HPDE6-E6E7 (cell line): Measurements from ENCODE around the gene LAMP5.

Experiments used
- DNase-seq: peaks from one replicate; pipeline ENCODE4 v3.0.0; 2011; ENCODE audit warnings: missing footprints; ENCODE audit errors: extremely low spot score

Gene LAMP5

DNA sequence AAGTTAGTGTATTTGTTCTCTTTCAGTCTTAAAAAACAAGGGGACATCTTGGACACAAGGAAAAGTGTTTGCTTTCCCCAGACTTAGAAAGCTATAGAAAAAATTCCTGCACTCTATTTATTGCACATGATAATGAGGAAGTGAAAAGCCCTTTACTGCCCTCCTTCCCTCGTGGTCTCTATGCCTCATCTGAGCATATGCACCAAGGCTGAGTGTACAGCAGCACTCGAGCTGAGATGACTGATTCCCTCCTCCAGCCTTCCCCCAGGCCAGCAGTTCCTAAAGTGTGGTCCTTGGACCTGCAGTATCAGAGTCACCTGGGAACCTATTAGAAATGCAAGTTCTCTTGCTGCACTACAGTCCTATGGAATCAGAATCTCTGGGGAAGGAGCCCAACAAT, 14.3 kb upstream of the LAMP5 start:
- DNase-seq: no peak

DNA sequence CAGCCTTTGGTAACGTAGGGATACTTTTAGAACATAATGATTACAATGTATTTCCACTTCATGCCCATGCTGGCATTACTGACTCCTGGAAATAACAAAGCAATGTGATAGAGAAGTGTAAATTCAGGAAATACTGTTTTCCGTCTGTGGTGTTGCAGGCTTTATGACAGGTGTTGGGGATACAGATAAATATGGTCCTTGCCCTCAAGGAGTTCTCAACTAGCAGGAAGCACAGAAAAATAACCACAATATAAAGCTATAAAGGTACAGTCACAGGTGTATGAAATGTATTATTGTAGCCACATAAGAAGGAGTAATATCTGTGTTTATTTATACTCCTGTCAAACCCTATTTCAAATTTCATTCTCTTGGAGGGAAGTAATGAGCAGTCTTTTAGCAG, 12.9 kb upstream of the LAMP5 start:
- no peak for DNase-seq

DNA sequence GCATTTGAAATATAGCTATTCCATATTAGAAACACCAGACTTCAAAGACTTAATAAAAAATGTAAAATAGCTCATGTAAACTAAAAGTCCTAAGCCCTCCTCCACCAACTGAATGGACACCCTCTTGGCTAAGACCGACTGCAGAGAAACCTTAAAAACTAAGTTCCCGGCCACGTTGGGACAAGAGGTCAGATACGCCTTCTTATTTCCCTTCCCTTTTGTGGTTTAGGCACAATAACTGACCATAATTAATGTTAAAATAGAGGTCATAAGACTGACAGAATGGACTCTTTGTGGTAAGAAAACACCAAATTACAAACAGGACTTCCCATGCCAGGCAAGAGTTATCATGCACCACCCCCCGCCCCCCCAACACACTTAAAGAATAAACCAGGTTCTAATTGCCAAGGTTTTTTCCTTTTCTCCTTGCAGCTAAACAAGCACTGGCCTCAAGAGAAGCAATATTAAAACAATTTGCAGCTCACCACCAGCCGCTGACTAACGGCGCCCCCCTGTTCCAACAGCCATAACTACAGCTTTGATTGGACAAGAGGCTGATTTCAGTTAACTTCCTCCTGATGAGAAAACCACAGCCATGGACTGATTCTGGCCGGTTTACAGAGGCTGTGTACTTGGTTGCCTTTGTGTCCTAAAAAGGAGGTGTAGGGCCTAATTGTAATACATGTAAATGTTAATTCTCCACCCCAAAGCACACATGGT, 10.7 kb upstream of the LAMP5 start:
- DNase-seq: no peak

DNA sequence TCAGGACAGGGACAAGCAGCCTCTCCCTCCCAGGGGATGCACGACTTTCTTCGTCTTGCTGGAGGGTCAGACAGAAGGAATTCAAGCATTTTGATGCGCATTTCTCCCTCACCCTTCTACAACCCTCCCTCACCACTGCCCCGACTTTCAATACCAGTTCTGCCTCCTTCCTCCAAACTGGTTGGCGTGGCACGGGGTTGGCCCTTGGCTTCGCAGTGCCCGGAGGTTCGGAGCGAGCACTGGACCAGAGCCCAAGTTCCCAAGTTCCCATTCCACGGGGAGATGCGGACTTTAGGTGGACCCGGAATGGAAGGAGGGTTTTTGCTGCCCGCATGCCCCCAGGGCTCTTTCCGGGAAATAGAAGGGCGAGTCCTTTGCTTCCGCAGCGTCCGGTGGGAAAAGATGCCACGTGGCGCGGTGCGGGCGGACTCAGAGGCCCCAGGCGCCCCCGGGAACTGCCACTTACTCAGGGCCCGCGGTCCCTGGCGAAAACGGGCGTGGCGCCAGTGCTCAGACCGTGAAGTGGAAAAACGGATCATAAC, 8.0 kb upstream of the LAMP5 start:
- no peak for DNase-seq

DNA sequence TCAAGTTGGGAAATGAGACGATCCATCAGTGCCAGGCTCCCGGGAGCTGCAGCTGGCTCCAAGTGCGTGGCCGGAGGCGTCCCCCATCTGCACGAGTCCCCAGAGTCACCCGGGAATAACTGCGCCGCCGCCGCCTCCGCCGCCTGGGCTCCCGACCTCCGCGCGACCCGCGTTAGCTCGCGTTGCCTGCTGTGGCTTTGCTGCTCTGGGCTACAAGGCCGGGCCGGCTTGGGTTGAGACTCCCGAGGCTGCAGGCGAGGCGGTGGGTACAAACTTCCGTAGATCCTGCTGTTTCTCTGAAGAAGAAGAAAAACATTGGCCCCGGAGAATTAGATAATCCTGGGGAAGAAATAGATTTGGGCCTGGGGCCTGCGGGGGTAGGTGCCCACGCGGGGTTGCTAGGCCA, 7.4 kb upstream of the LAMP5 start:
- no peak for DNase-seq

DNA sequence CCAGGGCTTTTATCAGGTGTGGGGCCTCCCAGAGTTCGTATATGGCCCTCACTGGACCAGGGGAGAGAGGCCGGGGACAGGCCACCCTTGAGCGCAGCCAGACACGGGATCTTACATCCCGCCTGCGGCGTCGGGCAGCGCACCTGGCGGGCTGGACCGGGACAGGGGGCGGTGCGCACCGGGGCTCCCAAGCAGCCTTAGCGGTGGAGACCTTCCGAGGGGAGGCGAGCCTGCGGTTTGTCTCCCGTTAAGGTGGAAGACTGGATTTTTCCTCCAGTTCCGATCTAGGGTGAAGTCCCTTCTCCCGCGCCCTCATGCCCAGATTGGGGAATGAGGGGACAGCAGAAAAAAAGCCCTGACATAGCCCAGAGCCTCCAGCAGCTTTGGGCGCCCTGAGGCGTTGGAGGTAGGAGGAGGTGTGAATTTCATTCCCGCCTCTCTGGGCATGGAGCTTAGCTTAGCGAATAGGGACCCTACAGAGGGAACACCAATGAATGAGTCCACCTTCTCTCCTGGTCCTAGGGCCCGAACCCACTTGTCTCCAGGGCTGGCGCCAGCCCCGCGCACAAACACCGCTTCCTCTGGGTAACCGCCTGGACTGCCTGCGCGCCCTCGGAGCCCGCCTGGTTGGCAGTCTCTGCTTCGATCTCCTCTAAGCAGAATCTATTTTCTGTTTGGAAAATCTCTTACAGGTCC, 6.7 kb upstream of the LAMP5 start:
- DNase-seq: no peak

DNA sequence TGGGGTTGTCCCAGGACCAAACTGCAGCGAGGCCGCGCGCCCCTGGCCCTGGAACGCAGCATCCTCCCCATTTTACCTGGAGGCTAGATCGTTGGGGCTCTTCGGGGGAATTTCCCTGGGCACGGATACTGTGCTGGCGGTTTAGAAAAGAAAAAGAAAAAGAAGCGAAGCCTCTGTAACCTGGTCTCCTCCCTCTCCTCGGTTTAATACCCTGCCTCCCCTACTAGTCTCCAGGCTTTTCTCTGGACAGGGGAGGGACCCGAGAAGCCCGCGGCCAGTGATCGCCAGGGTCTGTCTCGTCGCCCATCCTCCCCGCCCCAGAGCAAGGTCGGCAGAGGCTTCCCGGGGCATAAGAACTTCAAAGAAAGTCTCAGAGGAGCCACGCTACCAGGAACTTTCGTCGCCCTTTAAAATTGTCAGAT, 6.1 kb upstream of the LAMP5 start:
- DNase-seq: no peak

DNA sequence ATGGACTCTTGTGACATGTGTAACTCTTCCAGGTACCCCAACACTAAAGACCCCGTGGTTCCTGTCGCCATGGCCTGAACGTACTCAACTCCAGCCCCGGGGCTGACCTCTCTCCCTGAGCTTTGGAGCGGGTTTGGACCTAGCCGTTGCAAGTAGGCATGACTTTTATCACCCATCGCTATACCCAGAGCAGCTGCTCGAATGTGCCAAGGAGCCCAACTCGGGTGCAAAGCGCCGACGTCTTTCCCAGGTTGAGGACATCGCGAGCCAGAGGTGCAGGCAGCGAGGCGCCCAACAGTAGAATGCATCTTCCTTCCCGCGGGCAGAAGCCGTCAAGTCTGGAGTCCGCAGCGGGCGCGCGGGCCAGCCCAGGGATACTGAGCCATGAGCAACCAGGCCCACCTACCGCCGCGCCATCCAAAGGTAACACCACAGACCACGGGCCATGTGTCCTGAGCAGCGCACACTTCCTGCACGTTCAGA, 5.7 kb upstream of the LAMP5 start:
- DNase-seq: no peak

DNA sequence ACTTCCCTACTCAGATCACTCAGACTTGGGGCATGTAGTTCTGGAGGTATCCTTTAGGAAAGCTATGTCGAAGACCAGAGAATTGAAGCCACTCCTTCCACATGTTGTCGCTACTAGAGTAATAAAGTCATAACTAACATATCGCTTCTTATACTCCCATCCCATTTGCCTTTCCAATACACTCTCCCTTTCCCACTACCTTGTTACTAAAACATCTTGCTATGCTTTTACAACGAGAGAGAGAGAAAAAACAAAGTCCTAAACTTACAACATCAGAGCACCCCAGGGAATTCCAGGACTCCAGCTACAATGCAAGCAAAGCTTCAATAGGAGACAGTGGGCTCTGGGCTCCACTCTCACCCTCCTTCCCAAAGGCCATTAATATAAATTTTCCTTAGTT, 5.1 kb upstream of the LAMP5 start:
- DNase-seq: no peak

DNA sequence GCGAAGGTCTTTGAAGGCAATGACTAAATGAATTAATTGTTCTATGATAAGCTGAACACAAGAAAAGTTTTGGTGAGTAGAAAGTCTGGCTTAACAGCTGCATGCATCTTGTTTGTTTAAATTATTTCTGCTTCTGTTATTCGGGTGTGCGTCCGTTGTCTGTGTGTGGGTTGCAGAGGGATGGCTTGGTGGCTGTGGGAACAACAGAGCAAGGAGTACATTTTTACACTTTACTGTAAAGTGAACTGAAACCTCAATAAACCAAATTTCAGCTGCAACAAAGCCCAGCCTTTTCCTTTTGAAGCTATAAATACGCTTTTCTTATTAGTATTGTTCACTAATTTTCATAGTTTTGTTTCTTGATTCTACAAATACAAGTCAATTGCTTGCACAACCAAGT, 3.5 kb upstream of the LAMP5 start:
- DNase-seq: no peak

DNA sequence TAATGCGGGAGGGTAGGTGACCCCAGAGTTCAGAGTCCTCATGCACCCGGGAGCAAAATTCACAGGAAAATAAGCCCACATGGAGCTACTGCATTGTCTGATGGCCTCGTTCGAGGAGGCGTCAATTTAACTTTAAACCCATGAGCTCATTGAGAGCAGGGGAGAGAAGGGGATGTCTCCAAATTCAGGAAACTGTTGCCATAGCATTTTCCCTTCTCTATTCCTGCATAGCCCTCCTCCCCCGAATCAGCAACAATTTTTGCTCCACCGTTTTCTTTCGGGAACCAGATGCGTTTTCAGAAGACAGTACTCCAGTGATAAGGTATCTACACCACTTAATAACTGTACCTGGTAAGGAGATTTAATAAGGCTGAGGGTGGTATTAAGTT, 324 bp upstream of the LAMP5 start:
- no peak for DNase-seq

DNA sequence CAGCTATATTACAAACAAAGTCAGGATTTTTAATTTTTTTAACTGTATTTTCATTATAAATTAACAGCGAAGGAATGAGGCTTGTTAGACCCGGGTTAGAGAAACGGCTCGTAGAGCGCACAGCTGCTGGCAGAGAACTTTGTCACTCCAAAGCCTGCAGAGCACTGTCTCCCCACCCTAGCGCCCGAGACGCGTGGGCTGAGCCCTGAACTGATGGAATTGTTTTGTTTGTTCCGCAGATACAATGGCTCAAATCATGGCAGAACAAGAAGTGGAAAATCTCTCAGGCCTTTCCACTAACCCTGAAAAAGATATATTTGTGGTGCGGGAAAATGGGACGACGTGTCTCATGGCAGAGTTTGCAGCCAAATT, 810 bp downstream of the LAMP5 start:
- no peak for DNase-seq

DNA sequence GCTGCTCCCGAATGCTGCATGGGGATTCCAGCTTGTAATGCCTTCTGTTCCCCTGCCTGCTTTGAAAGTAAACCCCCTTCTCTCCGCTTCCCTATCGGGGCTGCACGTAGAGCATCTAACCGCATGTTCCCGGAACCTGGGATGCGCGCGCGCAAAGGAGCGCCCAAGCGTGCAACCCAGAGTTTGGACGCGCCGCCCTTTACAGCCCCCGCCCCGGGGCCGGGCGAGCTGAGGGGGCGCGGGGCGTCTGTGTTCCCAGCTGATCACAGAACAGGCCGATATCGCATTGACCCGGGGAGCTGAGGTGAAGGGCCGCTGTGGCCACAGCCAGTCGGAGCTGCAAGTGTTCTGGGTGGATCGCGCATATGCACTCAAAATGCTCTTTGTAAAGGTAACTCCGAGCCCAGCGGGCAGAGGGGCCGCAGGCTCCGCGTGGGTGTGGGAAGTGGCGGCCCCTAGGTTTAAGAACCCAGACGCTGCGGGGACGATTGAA, 1.4 kb downstream of the LAMP5 start:
- no peak for DNase-seq

DNA sequence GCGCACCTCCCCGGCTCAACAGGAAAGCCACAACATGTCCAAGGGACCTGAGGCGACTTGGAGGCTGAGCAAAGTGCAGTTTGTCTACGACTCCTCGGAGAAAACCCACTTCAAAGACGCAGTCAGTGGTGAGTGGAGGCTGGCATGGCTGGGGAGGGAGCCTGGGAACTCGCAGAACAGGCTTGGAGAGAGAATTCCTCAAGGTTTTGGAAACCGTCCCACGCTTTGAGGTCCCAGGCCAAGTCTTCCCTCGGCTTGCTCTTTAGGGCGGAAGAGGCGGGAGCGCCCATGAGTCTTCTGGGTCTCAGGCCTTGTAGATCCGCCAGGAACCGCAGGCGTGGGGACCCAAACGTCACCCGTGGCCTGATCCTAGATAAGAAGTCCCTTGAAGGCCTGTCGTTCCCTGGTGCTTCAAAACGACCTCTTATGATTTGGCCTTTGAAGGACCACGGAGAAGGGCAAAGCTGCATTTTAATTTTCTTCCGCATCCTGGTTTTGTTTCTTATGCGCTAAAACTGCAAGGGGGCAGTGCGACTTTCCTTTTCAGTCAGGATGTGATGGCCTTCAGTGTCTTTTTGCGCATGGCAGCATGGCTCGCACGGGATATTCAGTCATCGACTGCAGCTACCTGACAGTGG, 2.0 kb downstream of the LAMP5 start:
- no peak for DNase-seq

DNA sequence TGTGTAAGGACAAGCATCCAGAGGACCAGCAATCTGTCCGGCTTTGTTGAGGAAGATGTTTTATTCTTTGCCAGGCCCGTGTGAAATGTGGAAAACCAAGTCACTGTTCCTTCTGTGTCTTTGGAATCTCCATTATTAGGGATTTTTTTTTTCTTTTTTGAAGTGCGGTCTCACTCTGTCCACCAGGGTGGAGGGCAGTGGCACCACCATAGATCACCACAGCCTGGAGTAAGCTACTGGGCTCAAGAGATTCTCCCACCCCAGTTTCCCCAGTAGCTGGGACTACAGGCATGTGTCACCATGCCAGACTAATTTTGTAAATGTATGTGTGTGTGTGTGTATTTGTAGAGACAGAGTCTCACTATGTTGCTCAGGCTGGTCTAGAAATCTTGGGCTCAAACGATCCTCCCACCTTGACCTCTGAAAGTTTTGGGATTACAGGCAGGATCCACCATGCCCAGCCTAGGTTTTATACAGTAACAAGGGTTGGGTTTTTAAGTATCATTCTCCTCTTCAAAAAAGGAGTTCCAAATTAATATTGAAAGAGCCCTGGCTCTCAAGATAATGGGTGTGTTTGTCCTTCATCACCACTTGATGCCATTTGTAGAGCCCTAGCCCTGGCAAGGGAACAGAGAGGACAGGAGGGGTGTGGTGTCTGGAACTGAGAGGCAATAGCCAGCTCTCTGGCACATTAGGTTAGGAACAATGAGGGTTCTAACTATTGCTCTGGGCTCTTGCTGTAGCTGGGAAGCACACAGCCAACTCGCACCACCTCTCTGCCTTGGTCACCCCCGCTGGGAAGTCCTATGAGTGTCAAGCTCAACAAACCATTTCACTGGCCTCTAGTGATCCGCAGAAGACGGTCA, 3.1 kb downstream of the LAMP5 start:
- no peak for DNase-seq

DNA sequence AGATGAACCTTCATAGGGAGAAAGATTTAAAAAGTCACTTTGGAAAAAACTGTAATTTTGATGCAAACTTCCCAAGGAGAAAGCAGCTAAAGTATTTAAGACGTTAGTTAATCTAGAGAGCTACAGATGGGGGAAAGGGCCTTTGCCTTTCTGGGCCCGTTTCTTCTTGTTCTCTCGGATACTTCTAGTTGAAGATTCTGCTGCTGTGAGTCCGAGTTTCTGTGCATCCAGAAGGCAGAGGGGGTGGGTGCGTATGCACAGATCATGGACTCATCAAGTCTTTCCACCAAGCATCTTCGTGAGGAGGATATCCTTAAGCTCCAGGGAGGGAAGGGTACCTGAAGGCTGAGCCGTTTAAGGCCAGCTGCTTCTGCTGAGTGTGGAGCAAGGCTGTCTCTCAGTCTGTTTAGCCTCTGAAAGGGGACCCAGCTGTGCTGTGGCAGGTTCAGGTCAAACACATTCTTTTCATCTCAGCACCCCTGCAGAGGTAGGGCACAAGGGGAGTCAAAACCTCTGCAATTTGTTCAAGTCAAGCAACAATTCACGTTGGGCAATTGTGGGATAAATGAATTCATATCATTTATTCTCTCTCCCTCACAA, 4.3 kb downstream of the LAMP5 start:
- no peak for DNase-seq

DNA sequence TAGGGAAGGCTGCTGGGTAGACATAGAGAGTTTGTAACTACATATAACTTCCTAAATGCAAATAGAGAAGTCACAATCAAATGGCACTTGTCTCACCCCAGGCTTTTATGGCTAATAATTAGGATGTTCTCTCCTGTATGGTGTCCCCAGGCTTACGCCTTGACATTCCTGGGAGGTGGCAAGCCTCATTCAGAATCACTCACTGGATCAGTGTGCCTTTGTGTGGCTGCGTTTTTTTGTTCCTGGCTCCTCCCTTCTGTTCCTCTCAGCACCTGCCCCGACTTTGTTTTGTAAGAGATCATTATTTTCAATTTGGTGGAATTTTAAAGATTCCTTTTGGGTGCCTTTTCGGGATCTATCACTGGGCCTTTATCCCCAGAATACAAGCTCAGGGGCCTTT, 5.7 kb downstream of the LAMP5 start:
- DNase-seq: no peak

DNA sequence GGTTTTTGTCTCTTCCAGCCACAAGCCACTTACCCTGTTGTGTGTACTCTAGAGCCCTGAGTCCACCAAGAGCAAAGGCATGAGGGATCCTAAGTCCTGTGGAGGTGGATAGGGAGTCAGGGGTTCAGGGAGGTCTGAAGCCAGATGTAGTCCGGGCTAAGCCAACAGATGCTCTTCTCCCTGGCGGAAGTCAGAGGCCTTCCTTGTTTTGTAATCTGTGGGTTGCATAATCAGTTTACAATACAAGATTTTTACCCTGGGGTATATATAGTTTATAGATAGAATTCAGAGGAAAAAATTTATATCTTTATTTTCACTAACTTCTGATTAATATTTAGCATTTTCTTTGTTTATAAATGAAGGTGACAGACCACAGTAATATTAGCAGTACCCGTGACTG, 9.2 kb downstream of the LAMP5 start:
- no peak for DNase-seq

DNA sequence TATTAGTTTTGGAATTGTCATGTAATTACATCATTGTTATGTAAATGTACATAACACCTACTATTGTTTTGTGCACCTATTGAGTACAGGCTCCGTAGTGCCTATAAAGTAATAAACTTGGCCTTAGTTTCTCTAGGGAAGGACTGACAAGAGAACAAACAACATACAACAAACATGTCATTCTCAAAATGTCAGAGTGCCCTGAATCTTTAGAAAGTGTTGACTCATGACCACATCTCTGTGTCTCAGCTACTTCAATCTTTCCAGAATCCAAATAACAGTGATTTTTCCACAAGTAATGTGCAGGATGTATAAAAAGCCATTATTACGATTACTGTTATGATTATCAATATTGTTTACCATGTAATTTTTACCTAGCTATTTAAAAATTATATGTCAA, 17.2 kb downstream of the LAMP5 start:
- no peak for DNase-seq

DNA sequence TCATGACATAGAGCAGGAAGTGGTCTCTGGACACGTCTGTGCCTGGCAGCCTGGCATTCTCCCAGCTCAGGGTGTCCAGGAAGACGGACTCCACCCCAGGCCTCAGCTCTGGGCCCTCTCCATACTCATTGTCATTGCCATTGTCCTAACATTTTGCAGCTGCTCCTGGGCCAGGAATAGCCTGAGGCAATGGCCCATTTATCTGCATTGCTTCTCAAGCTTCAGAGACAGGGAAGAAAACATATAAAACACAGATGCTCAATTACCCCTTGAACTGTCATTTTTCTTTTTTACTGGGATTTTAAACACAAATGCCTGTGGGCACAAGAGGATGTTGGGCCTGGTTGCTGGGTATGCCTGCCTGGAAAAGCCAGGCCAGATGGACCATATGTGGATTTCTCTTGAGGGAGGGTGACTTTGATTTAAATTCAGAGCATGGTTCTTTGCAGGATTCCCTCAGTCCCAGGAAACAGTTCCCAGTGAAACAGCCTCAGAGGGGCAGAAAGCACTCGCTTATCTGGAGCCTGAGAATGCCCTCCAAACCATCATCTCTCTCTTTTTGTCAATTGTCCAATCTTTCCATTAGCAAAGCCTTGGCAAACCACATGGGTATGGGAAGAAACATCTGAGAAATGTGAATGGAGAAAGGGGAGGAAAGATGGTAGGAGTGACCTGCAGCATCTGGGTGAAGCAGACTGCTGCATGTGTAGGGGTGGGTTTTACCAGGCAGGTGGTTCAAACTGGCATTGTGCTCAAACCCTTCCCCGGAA, 17.9 kb downstream of the LAMP5 start:
- DNase-seq: no peak

DNA sequence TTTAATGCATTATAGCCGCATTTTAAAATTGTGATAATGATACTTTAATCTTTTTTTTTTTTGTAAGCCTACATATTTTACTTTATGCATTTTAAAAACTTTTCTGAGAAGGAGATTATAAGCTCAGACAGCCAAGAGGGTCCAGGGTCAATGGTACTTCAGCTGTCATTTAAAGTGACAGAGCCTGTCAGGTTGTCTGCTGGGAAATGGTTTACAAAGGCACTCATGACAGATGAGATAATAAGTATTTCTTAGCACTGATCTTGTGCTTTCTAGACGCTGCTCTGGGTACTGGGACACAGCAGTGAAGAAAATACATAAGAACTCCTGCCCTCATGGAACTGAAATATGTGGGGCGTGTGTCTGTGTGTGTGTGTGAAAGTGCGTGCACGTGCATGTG, 19.6 kb downstream of the LAMP5 start:
- DNase-seq: no peak
